ENCODE data around the gene TMEM131. TPM values are rescaled to one million over a fixed set of nuclear protein-coding genes. Genes with fewer than 3 reads are reported as not detected.

Gene TMEM131
- total RNA-seq, 2 donors from 2014 or later, result 20.0 to 21.4 TPM

- H3K4me3 ChIP-seq, result no peak overlapping the region
- no peak overlapping the region for H3K27ac ChIP-seq
- TF ChIP-seq POLR2A (IDR thresholded peaks at IDR 0.05), result no peak
- no peak for TF ChIP-seq CTCF (IDR thresholded peaks at IDR 0.05)
- DNase-seq (no peak), ATAC-seq (no peak)
- intact Hi-C loops (cut with DNase I), result no loop called here
- WGBS, 2 donors, result 37 to 54% methylated on average over 28 to 36 of the region's 41 CpGs
- H3K36me3 ChIP-seq (replicated peaks in 1 of 2; ENCODE audit: insufficient read depth in 1 of 2, low read depth in 2 of 2), result no peaks in the 10 kb centered on the region
- no peaks in the 10 kb centered on the region for H3K9me3 ChIP-seq
- H3K27me3 ChIP-seq, result no peaks in the 10 kb centered on the region
- no peaks in the 10 kb centered on the region for H3K4me1 ChIP-seq
Measured at GRCh38 chr2:97724073-97724410, 271.7 kb downstream of the TMEM131 start.

- Histone ChIP-seq H3K27ac (no peak overlapping the region), H3K27me3 (no peaks in the 10 kb centered on the region), H3K4me1 (no peaks in the 10 kb centered on the region), H3K9me3 (no peaks in the 10 kb centered on the region), H3K36me3 (replicated peaks in 1 of 2; ENCODE audit: insufficient read depth in 1 of 2, low read depth in 2 of 2) (no peaks in the 10 kb centered on the region), H3K4me3 (no peak overlapping the region)
- no peak for DNase-seq
- ATAC-seq, result no peak
- intact Hi-C loops (cut with DNase I), result no loop called here
- TF ChIP-seq CTCF (IDR thresholded peaks at IDR 0.05), result no peak
- TF ChIP-seq POLR2A (IDR thresholded peaks at IDR 0.05), result no peak
- WGBS, 2 donors, result 78 to 85% methylated on average over 25 to 37 of the region's 37 CpGs
Measured at GRCh38 chr2:97723156-97724072, 272.3 kb downstream of the TMEM131 start.

- no peak for DNase-seq
- Histone ChIP-seq H3K27me3 (no peaks in the 10 kb centered on the region), H3K4me1 (no peaks in the 10 kb centered on the region), H3K9me3 (no peaks in the 10 kb centered on the region), H3K36me3 (replicated peaks in 1 of 2; ENCODE audit: insufficient read depth in 1 of 2, low read depth in 2 of 2) (no peaks in the 10 kb centered on the region), H3K27ac (no peak overlapping the region), H3K4me3 (no peak overlapping the region)
- TF ChIP-seq CTCF (IDR thresholded peaks at IDR 0.05) (no peak), POLR2A (IDR thresholded peaks at IDR 0.05) (no peak)
- intact Hi-C loops (cut with DNase I), result no loop called here
- no peak for ATAC-seq
- WGBS, 2 donors, result 79 to 93% methylated on average over 6 of the region's 6 CpGs
Measured at GRCh38 chr2:97722227-97722626, 273.5 kb downstream of the TMEM131 start.

GRCh38 chr2:97720746-97721145 is 275.0 kb downstream of the TMEM131 start:
- Histone ChIP-seq H3K4me3 (no peak overlapping the region), H3K9me3 (no peaks in the 10 kb centered on the region), H3K27ac (no peak overlapping the region), H3K36me3 (replicated peaks in 1 of 2; ENCODE audit: insufficient read depth in 1 of 2, low read depth in 2 of 2) (no peaks in the 10 kb centered on the region), H3K27me3 (no peaks in the 10 kb centered on the region), H3K4me1 (no peaks in the 10 kb centered on the region)
- no peak for ATAC-seq
- TF ChIP-seq POLR2A (IDR thresholded peaks at IDR 0.05) (no peak), CTCF (IDR thresholded peaks at IDR 0.05) (no peak)
- intact Hi-C loops (cut with DNase I), result no loop called here
- DNase-seq, result no peak
- WGBS, 2 donors, result 75 to 83% methylated on average over 2 of the region's 2 CpGs
